IPS DF 4.7 (cell line): ENCODE measurements around the gene NID1.
A peak's percentile ranks its signal among the peaks of the same experiment; 100 is the strongest.
"Not testable (repeated sequence)": the region's sequence is repeated elsewhere in the genome, so short reads cannot be mapped to it uniquely, and the experiment has no call there.

ENCODE experiments used
- DNase-seq: peaks from one replicate; pipeline ENCODE4 v3.0.0-alpha.2; 2013; ENCODE audit warnings: low spot score; ENCODE audit errors: extremely low read depth

NID1 gene

GRCh38 chr1:236064674-236065508, at the start of gene NID1:
Gene NID1 (minus strand): TSS chr1:236065090. CDS start chr1:236065079, 11 bp downstream.
- DNase-seq, result no peak

- no peak for DNase-seq
Measured at GRCh38 chr1:236114076-236114747, 49.3 kb upstream of the NID1 start.

GRCh38 chr1:236113324-236114032, 48.6 kb upstream of the NID1 start:
- no peak for DNase-seq

GRCh38 chr1:236112332-236112627, 47.4 kb upstream of the NID1 start:
- DNase-seq, result no peak

GRCh38 chr1:236111527-236112331, 46.8 kb upstream of the NID1 start:
- DNase-seq, result no peak

- no peak for DNase-seq
Measured at GRCh38 chr1:236110137-236110536, 45.2 kb upstream of the NID1 start.

- no peak for DNase-seq
Measured at GRCh38 chr1:236108027-236108648, 43.2 kb upstream of the NID1 start.

GRCh38 chr1:236107121-236107907, 42.4 kb upstream of the NID1 start:
- no peak for DNase-seq

- DNase-seq, result peak; percentile 41
Measured at GRCh38 chr1:236103646-236104218, 38.8 kb upstream of the NID1 start.

- no peak for DNase-seq
Measured at GRCh38 chr1:236103059-236103458, 38.2 kb upstream of the NID1 start.

GRCh38 chr1:236102611-236103010, 37.7 kb upstream of the NID1 start:
- no peak for DNase-seq

- DNase-seq, result no peak
Measured at GRCh38 chr1:236101233-236102200, 36.6 kb upstream of the NID1 start.

- no peak for DNase-seq
Measured at GRCh38 chr1:236100799-236101198, 35.9 kb upstream of the NID1 start.

GRCh38 chr1:236099355-236099974, 34.6 kb upstream of the NID1 start:
- DNase-seq, result no peak

- DNase-seq, result no peak
Measured at GRCh38 chr1:236098267-236098666, 33.4 kb upstream of the NID1 start.

GRCh38 chr1:236096660-236097482, 32.0 kb upstream of the NID1 start:
- not testable (repeated sequence) for DNase-seq
